HepG2 (cell line): ENCODE measurements around the gene SNX9. TPM values are rescaled to one million over a fixed set of nuclear protein-coding genes. Genes with fewer than 3 reads are reported as not detected.
A peak's percentile ranks its signal among the peaks of the same experiment; 100 is the strongest.

Experiments used
- ARNTL ChIP-seq: sonication (generic); formaldehyde crosslinking; IDR thresholded peaks from 2 replicates; pipeline ENCODE4 v1.4.0; 2020; ENCODE audit warnings: mild to moderate bottlenecking, missing genetic modification reagents
- HIVEP1 ChIP-seq: sonication (generic); formaldehyde crosslinking; IDR thresholded peaks from 2 replicates; pipeline ENCODE4 v1.4.0; 2020; ENCODE audit warnings: mild to moderate bottlenecking, missing genetic modification reagents
- PHF8 ChIP-seq: sonication (generic); formaldehyde crosslinking; IDR thresholded peaks from 2 replicates; pipeline ENCODE4 v1.5.0; 2020; ENCODE audit warnings: missing genetic modification reagents
- PLSCR1 ChIP-seq: sonication (generic); formaldehyde crosslinking; IDR thresholded peaks from 2 replicates; pipeline ENCODE4 v1.5.0; 2020; ENCODE audit warnings: missing genetic modification reagents, mild to moderate bottlenecking, borderline replicate concordance
- SKI ChIP-seq: fragments of 450-650 bp; IDR thresholded peaks from one replicate; pipeline ENCODE4 v1.6.1; 2018; ENCODE audit warnings: mild to moderate bottlenecking; ENCODE audit not compliant: partially characterized antibody
- SMARCC2 ChIP-seq: fragments of 450-650 bp; IDR thresholded peaks from 2 replicates; pipeline ENCODE4 v1.6.1; 2017; ENCODE audit warnings: antibody characterized with exemption, mild to moderate bottlenecking
- ZNF275 ChIP-seq: sonication (generic); formaldehyde crosslinking; IDR thresholded peaks from 2 replicates; pipeline ENCODE4 v1.8.0; 2022; ENCODE audit warnings: missing genetic modification reagents, mild to moderate bottlenecking, inconsistent platforms, borderline replicate concordance
- ZNF281 ChIP-seq: sonication (generic); formaldehyde crosslinking; IDR thresholded peaks from 2 replicates; pipeline ENCODE4 v1.4.0; 2020; ENCODE audit warnings: missing genetic modification reagents, borderline replicate concordance
- ZNF441 ChIP-seq: sonication (generic); formaldehyde crosslinking; IDR thresholded peaks from 2 replicates; pipeline ENCODE4 v1.7.0; 2021; ENCODE audit warnings: missing genetic modification reagents, borderline replicate concordance
- ZNF577 ChIP-seq: sonication (generic); formaldehyde crosslinking; IDR thresholded peaks from 2 replicates; pipeline ENCODE4 v1.4.0; 2020; ENCODE audit warnings: mild to moderate bottlenecking, low read depth, missing genetic modification reagents, borderline replicate concordance
- ZUFSP ChIP-seq: sonication (generic); formaldehyde crosslinking; IDR thresholded peaks from 2 replicates; pipeline ENCODE4 v1.9.0; 2021; ENCODE audit warnings: missing genetic modification reagents, mild to moderate bottlenecking, borderline replicate concordance
- polyA plus RNA-seq, 8 experiments: library from polyadenylated mRNA; depleted of rRNA in 3 of 8; stranded (reverse) in 7 of 8; unstranded in 1 of 8; fragments of >200 nt; fragmentation: Illumina TruSeq in 4 of 8; extraction: Trizol in 4 of 8; gene quantifications; 2 replicates each; pipeline versions ENCODE4 v1.2.1 to v1.2.3, GENCODE V29; 2011 to 2016; ENCODE audit warnings: low read depth in 4 of 8, missing spikeins in 1 of 8, mixed read lengths in 1 of 8; ENCODE audit not compliant: insufficient read depth in 1 of 8
- total RNA-seq, 5 experiments: library from RNA; depleted of rRNA; stranded (reverse); fragments of >200 nt; fragmentation: Illumina TruSeq; extraction: Trizol; gene quantifications; 2 replicates each; pipeline ENCODE4 v1.2.3, GENCODE V29; 2016; ENCODE audit warnings: low read depth in 1 of 5

The SNX9 gene
- total and polyA plus RNA-seq, 2 of the 13 experiments (the other 11 are each of a cell fraction or from before 2014, with no cell fraction given): 21.9 to 36.0 TPM

GRCh38 chr6:157822245-157823000 lies 623 bp upstream of the SNX9 start (continued):
- TF ChIP-seq ZNF275 (CRISPR knock-in tag): no peak
- no peak for TF ChIP-seq SKI
- TF ChIP-seq SMARCC2: no peak
- no peak for TF ChIP-seq ZUFSP (CRISPR knock-in tag)
- TF ChIP-seq ZNF441 (CRISPR knock-in tag): no peak
- TF ChIP-seq ZNF281: no peak
- no peak for TF ChIP-seq PLSCR1 (CRISPR knock-in tag)
- TF ChIP-seq ZNF577 (CRISPR knock-in tag): no peak
- peak; percentile 87 for TF ChIP-seq HIVEP1 (CRISPR knock-in tag)
- TF ChIP-seq ARNTL: no peak
- TF ChIP-seq PHF8 (CRISPR knock-in tag): peak; percentile 60
